Activated effector memory CD4-positive, alpha-beta T cell treated with Interleukin-2 at 50 U/mL for 16 hours (primary cell): Measurements from ENCODE around the gene SUFU.

ENCODE experiments used
- DNase-seq: peaks from one replicate; pipeline ENCODE4 v3.0.0-alpha.2; 2020

Gene SUFU

GRCh38 chr10:102675666-102676533 is 172.1 kb downstream of the SUFU start:
- no peak for DNase-seq

GRCh38 chr10:102676534-102677315 is 173.0 kb downstream of the SUFU start:
- DNase-seq: no peak

- DNase-seq: no peak
Observed at GRCh38 chr10:102677331-102678067, 173.7 kb downstream of the SUFU start.

GRCh38 chr10:102678068-102678400 is 174.3 kb downstream of the SUFU start:
- no peak for DNase-seq

DNA sequence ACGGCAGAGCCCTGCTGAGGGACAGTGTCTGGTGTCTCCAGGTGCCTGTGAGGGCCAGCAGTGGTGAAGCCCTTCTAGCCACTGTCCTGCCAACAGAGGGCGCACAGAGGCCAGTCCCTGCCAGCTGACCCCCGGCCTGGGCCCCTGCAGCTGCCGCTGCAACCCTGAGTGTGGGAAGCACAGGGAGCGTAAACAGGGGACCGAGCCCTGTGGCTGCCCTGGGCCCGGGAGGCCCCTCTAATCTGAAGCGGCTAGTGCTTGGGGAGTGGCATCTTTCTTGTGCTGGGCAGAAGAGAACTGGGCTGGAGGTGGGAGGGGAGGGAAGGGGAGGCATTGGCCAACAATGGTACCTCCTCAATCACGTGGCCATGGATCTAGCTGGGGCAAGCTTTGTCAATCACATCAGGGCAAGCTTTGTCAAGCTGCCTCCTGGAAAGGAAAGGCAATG is 175.1 kb downstream of the SUFU start:
- DNase-seq: no peak

GRCh38 chr10:102679596-102679995 is 175.8 kb downstream of the SUFU start:
- DNase-seq: no peak

GRCh38 chr10:102681696-102682095 is 177.9 kb downstream of the SUFU start:
- DNase-seq: no peak

- no peak for DNase-seq
Observed at GRCh38 chr10:102682416-102682815, 178.6 kb downstream of the SUFU start.

- no peak for DNase-seq
Observed at GRCh38 chr10:102682981-102683380, 179.2 kb downstream of the SUFU start.
